Effector memory CD8-positive, alpha-beta T cell (primary cell): ENCODE measurements around the gene RIMBP2.

Source experiments
- ATAC-seq: fragments of 150-1000 bp; cut with Tn5 transposase; replicated peaks from 2 replicates; pipeline ENCODE4 v1.10.0; 2021; ENCODE audit warnings: mild to moderate bottlenecking, moderate library complexity
- DNase-seq, 3 experiments: peaks; one replicate each; pipeline ENCODE4 v3.0.0; 2021
- H3K27ac Mint-ChIP-seq, 2 donors: one replicate each; pipeline ENCODE4 v1.8.0; 2022; ENCODE audit warnings: mild to moderate bottlenecking in 2 of 2, mixed read lengths in 2 of 2, moderate library complexity in 2 of 2
- H3K27me3 Mint-ChIP-seq, 2 donors: one replicate each; pipeline ENCODE4 v1.8.0; 2022; ENCODE audit warnings: mixed read lengths in 2 of 2
- H3K36me3 Mint-ChIP-seq: one replicate; pipeline ENCODE4 v1.8.0; 2022; ENCODE audit warnings: mild to moderate bottlenecking, moderate library complexity, mixed read lengths; ENCODE audit not compliant: insufficient read depth
- H3K4me1 Mint-ChIP-seq, 2 donors: one replicate each; pipeline ENCODE4 v1.8.0; 2022; ENCODE audit warnings: low read depth in 2 of 2, mixed read lengths in 2 of 2
- H3K4me3 Mint-ChIP-seq, 2 donors: one replicate each; pipeline ENCODE4 v1.8.0; 2022; ENCODE audit warnings: mild to moderate bottlenecking in 2 of 2, mixed read lengths in 2 of 2, moderate library complexity in 2 of 2
- H3K9me3 Mint-ChIP-seq, 2 donors: one replicate each; pipeline ENCODE4 v1.8.0; 2022; ENCODE audit warnings: mixed read lengths in 2 of 2

The RIMBP2 gene

GRCh38 chr12:130354407-130354806, 361.7 kb downstream of the RIMBP2 start:
- Mint-ChIP-seq H3K27me3 (peaks cover 6 to 8% of the 10 kb centered on the region in 2 donors), H3K27ac (no peak overlapping the region), H3K36me3 (no peaks in the 10 kb centered on the region), H3K9me3 (peaks cover 5 to 12% of the 10 kb centered on the region in 2 donors), H3K4me3 (no peak overlapping the region), H3K4me1 (no peaks in the 10 kb centered on the region)
- DNase-seq = no peak
- no peak for ATAC-seq

- Mint-ChIP-seq H3K27me3 (no peaks in the 10 kb centered on the region), H3K36me3 (no peaks in the 10 kb centered on the region), H3K9me3 (peaks cover 4 to 8% of the 10 kb centered on the region in 2 donors), H3K27ac (peak overlapping the region in 1 of 2 donors; percentile 11), H3K4me3 (no peak overlapping the region), H3K4me1 (no peaks in the 10 kb centered on the region)
- no peak for ATAC-seq
- no peak for DNase-seq
These were observed 363.0 kb downstream of the RIMBP2 start for GRCh38 chr12:130353081-130353480.

- Mint-ChIP-seq H3K9me3 (peaks cover 4 to 8% of the 10 kb centered on the region in 2 donors), H3K27ac (no peak overlapping the region), H3K27me3 (no peaks in the 10 kb centered on the region), H3K36me3 (no peaks in the 10 kb centered on the region), H3K4me3 (no peak overlapping the region), H3K4me1 (no peaks in the 10 kb centered on the region)
- ATAC-seq (no peak), DNase-seq (no peak)
These were observed 364.8 kb downstream of the RIMBP2 start for GRCh38 chr12:130351326-130351725.

GRCh38 chr12:130350715-130351114, 365.4 kb downstream of the RIMBP2 start:
- Mint-ChIP-seq H3K27ac (no peak overlapping the region), H3K4me1 (no peaks in the 10 kb centered on the region), H3K4me3 (no peak overlapping the region), H3K27me3 (no peaks in the 10 kb centered on the region), H3K9me3 (peaks cover 4 to 8% of the 10 kb centered on the region in 2 donors), H3K36me3 (no peaks in the 10 kb centered on the region)
- ATAC-seq = no peak
- DNase-seq = no peak

GRCh38 chr12:130347588-130347987, 368.5 kb downstream of the RIMBP2 start:
- Mint-ChIP-seq H3K27me3 (no peaks in the 10 kb centered on the region), H3K4me3 (no peak overlapping the region), H3K9me3 (no peaks in the 10 kb centered on the region), H3K27ac (no peak overlapping the region), H3K4me1 (no peaks in the 10 kb centered on the region), H3K36me3 (no peaks in the 10 kb centered on the region)
- ATAC-seq (no peak), DNase-seq (no peak)
